GM10847 (cell line): ENCODE measurements around the gene RNF123.

Experiments
- POLR2A ChIP-seq: IDR thresholded peaks from 2 replicates; pipeline ENCODE4 v1.6.1; 2011; ENCODE audit not compliant: insufficient read length; ENCODE audit errors: extremely low read depth

The RNF123 gene

GRCh38 chr3:49699281-49699979, 10.1 kb downstream of the RNF123 start:
- no peak for TF ChIP-seq POLR2A

- no peak for TF ChIP-seq POLR2A
Measured at GRCh38 chr3:49700014-49700413, 10.7 kb downstream of the RNF123 start.

GRCh38 chr3:49700453-49701128, 11.2 kb downstream of the RNF123 start:
- TF ChIP-seq POLR2A = no peak

DNA sequence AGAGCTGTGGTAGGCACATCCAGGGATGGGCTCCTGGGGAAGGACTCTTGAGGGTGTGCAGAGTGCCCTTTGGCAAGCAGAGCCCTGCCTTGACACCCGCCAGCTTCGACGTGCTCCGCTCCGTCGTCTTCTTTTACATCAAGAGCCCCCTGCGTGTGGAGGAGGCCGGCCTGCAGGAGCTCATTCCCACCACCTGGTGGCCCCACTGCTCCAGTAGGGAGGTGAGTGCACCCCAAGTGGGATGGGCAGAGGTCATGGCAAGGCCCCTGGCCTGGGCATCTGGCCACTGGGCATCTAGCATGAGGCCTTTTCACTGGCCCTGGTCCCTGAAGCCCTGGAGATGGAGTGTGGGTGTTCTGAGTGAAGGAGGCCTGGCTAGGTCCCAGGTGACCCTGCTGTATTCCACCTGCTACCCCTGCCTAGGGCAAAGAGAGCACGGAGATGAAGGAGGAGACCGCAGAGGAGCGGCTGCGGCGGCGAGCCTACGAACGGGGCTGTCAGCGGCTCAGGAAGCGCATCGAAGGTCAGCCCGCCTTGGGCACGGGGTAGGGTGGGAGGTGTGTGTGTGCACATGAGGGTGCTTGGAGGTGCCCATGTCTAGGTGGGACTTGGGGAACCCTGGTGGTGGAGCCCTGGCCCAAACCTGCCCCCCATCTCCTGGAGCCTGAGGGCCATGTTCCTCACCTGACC, 12.2 kb downstream of the RNF123 start:
- TF ChIP-seq POLR2A = no peak

- TF ChIP-seq POLR2A = no peak
Measured at GRCh38 chr3:49702672-49703071, 13.3 kb downstream of the RNF123 start.

GRCh38 chr3:49703443-49703927, 14.1 kb downstream of the RNF123 start:
- no peak for TF ChIP-seq POLR2A

DNA sequence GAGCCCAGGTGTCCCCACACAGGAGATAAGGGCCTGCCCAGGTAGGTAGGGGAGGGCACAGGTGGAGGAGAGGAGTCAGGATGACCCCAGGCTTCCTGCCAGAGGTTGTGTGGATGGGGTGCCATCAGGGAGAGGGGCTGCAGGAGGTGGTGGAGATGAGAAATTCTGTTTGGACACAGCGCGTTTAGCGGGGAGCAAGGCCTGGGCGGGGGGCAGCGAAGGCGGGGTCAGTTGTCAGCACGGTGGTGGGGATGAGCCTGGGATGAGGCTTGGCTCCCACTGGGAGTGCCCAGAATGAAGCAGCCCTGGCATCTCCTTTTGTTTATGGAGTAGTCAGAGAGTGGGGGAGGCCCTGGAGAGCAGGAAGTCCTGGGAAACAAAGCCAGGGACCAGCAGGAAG, 14.6 kb downstream of the RNF123 start:
- no peak for TF ChIP-seq POLR2A

GRCh38 chr3:49704629-49705028, 15.3 kb downstream of the RNF123 start:
- TF ChIP-seq POLR2A = no peak

DNA sequence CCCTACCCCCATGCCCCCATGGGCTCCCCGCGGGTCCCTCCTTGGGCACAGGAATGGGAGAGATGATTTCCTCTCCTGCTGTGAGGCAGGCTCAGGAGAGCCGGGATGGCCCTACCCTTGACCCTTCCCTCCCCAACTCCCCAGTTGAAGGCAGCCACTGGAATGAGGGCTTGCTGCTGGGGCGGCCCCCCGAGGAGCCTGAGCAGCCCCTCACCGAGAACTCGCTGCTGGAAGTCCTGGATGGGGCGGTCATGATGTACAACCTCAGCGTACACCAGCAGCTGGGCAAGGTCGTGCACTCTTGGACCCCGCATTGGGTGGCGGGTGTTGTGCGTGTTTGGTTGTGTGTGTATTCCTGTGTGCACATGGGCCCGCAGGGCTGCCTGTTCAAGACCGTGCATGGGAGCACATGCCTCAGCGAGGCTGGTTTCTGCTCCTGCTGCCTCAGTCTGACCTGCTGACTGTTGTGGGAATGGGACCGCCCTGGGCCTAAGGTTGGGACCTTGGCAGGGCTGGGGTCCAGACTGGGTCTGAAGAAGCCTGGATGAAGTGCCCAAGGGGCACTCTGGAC, 16.1 kb downstream of the RNF123 start:
- TF ChIP-seq POLR2A = no peak

GRCh38 chr3:49706456-49707112, 17.2 kb downstream of the RNF123 start:
- TF ChIP-seq POLR2A = no peak

DNA sequence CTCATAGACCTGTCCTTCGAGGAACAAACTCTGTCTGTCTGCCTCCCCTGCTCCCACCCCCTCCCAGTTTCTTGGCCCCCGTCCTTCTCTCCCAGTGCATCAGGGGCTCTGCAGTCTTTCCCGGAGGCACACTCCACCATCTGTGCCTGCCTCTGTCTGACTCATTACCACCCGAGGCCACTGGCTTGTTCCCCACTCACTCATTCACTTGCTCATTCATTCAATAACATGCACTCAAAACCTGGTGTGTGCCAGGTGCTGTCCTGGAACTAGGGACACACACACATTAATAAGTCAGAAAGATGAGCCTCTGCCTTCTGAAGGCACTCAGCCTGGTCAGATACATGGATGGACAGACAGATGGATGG, 17.7 kb downstream of the RNF123 start:
- no peak for TF ChIP-seq POLR2A

- TF ChIP-seq POLR2A = no peak
Measured at GRCh38 chr3:49709852-49710251, 20.5 kb downstream of the RNF123 start.

DNA sequence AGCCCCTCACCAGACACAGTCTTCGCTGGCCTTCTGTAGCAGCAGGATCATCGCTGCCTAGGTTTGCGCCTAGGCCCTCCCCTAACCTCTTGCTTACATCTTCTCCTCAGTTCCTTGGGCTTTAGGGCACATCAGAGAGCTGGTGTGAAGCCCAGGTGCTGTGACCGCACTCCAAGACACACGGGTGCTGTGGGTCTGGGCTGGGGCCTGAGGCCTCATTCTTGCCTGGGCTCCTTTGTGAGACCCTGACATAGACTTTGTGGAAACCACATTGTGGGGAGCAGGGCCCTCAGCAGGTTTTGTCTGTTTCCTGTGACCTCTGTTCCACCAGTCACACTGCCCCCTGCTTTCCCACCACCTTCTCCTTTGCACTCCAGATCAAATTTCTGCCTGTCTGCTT, 22.1 kb downstream of the RNF123 start:
- no peak for TF ChIP-seq POLR2A

DNA sequence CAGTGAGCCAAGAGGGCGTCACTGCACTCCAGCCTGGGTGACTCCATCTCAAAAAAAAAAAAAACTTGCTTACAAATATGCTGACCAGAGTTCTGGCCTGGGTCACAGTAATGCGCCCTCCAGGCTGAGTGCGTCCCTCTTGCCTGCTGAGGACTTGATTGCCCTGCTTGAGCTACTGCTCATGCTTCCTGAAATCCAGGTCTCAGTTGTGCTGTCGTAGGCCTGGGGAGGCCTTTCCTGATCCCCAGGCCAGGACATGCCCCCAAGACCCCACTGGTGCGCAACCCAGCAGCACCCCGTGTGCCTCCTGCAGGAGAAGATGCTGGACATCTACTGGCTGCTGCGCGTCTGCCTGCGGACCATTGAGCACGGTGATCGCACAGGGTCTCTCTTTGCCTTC, 22.8 kb downstream of the RNF123 start:
- TF ChIP-seq POLR2A = no peak

- no peak for TF ChIP-seq POLR2A
Measured at GRCh38 chr3:49712631-49713317, 23.4 kb downstream of the RNF123 start.
